HG03469 (cell line): ENCODE results near the gene AGAP3.

Experiments
- ATAC-seq: cut with Tn5 transposase; IDR thresholded peaks from one replicate; pipeline ENCODE4 v1.9.1; 2021; ENCODE audit warnings: mild to moderate bottlenecking, moderate library complexity, moderate number of reproducible peaks; ENCODE audit not compliant: unreplicated experiment

AGAP3 gene

DNA sequence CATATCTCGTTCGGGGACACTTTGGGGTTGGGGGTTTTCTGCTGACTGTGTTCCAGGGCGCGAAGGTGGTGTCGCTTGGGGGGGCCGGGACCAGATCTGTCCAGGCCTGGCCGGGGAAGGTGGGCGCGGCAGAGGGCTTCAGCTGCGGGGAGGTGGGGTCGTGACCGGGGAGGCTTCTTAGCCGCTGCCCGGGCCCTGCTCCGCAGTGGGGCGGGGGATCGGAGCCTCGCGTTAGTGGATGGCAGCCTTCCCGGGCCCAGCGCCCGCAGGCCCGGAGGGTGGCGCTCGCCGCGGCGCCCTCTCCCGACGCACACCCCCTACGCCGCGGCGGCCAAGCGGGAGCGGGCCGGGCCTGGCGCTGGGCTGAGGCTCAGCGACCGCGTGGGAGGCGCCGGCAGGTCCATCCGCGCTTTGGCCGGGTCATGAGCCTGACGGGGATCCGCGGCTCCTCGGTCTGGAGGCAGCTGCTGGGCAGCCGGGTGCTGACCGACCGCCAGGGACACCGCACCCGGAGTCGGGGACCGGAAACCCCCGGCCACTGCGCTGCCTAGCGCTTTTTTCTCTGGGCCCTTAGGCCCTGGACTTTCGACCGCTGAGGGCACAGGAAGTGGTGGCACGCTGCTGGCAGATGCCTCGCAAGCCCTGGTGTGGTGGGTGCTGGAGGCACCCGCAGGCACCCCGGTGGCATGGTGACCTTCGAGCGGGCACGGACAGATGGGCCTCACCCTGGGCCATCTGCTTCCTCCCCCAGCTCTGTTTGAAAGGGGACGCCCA is 1.2 kb downstream of the AGAP3 start:
- no peak for ATAC-seq

DNA sequence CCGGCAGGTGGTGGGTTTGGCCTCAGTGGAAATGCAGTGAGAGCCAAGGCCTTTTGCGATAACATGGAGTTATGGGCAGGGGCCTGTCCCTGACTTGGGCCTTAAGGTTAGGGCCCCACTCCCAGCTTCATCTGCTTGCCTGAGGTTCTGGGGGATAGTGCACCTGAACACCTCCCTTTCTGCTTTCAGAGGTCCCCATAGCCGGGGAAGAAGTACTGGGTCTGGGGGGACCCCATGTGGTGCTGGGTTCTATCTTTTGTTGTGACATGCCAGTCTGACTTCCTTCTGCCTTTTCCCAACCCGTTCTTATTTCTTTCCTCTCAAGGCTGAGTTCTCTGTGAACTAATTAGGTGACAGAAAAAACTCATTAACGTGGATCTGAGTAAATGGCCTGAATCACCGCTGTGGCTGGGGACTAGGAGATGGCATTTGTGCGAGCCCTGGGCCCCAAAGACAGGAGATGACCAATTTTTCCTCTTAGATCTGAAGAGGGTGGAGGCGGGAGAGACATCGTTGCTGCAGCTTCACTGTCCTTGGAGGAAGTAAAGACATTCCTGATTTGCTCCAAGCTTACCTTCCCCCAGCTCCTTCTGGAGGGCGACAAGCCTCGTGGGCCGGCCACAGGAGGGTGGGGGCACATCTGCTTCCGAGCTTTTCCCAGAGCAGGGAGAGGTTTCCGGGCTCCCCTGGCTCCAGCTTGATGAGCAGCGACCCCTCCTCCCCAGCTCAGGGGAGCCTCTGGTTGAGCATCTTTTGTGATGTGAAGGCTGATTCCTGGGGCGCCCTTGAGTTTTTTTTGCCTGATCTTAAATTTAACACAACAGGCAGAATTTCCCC is 2.0 kb downstream of the AGAP3 start:
- ATAC-seq, result no peak

- no peak for ATAC-seq
Observed at GRCh38 chr7:151088856-151089699, 2.8 kb downstream of the AGAP3 start.

- no peak for ATAC-seq
Observed at GRCh38 chr7:151089893-151090730, 3.8 kb downstream of the AGAP3 start.

- ATAC-seq, result no peak
Observed at GRCh38 chr7:151091003-151091402, 4.7 kb downstream of the AGAP3 start.

DNA sequence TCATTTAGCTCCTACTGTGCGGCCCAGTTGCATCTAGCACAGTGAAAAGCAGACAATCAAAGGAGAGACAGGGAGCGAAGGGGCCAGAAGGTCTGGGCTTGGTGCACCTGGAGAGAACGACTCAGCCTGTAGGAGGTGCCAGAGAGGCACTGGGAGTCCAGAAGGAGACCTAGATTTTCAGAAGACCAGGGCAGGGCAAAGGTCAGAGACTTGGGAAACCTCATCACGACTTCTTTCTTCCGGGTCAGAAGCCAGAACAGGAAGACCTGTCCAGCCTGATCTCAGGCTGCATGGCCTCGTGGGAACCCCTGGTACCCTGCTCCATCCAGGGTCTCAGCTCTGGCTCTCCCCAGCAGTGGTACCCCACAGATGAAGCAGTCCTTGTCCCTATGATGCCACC is 5.2 kb downstream of the AGAP3 start:
- no peak for ATAC-seq

DNA sequence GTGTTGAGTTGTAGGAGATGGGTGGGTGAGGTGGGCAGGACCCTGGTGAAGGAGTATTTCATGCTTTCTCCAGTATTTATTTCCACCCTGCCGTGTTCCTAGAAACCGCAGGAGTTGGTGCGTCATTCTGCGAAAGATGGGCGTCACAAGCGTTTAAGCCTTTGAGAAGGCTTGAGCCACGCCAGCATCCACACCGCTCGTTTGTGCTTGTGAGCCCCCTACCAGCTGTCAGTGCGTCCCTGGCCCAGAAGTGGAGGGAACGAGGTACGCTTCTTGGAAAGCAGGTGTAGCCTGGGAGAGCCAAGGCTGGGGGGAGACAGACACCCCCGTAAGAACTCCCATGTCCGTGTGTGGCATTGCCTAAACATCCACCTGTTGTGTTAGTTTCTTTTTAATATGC is 5.7 kb downstream of the AGAP3 start:
- no peak for ATAC-seq

DNA sequence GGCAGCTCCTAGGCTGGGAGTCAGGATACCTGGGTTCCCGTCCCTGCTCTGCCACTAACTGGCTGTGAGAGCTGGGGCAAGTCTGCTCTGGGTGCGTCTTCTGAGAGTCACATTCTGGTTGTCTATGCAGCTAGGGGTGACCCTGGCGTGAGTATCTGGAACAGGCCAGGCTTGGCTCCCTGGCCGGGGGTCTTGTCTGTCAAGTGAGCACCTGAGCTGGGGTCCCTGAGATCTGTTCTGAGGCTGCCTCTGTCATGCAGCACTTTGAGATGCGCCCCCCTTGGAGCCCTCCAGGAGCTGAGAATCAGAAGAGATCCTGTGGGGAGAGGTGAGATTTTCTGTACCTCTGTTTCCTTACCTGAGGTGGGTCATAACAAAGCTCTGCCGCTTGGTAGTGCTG is 7.5 kb downstream of the AGAP3 start:
- no peak for ATAC-seq

- no peak for ATAC-seq
Observed at GRCh38 chr7:151094675-151095074, 8.4 kb downstream of the AGAP3 start.

DNA sequence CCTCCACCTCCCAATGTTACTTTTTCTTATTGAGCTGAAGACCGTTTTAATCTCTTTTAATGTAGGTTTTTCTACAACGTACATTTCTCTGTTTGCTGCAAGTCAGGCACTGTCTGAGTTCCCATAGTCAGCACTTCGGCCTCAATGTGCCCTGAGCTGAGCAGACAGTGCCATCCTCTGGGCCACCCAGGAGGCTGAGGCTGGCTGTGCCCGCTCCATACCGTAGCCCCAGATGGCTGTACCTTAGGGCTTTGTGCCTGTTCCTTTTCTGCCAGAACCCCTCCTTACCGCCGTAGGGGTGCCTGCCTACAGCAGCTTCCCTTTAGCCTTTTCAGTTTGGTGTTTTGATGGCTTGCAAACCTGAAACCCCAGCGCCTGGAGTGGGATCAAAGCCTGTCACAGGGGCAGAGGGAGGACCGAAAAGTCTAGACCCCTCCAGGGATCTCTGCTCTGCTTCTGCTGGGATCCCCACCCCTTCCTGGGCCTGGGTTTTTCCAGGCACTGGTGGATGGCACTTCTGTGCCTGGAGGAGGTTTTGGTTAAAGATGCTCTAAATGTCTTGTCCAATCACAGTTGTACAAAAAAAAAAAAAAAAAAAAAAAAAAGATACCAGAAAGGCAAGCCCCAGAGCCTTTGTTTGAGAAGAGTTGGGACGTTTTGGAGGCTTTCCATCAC is 9.0 kb downstream of the AGAP3 start:
- ATAC-seq, result no peak

GRCh38 chr7:151095828-151096475 is 9.7 kb downstream of the AGAP3 start:
- no peak for ATAC-seq

DNA sequence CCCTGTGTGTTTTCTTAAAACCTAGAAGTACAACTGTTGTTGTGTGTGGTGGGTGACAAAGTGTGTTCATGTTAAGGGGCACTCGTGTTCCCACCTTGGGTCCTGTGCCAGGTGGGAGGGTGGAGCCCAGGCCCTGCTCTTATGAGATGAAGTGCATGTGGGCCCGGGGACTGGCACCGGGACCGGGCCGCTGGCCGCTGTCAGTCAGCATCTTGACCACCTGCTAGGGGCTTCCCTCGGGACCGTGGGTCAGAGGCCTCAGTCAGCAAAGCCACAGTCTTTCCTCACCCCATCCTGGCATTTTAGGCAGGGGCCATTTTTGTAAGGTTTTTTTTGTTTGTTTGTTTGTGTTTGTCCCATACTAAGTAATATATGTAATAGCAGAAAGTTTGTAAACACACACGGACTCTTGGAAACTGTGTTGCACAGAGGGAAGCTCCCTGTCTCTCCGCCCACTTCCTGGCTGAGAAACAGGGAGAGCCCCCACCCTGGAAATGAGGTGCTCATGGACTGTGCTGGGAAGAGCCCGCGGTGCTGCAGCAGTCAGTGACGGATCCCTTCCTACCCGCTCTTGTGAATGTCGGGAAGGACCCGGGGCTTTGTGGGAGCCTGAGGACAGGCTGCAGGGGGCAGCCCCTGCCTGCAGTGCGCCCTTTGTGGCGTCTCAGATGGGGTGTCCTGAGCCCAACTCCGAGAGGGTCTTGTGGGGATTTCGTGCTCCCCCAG is 13.4 kb downstream of the AGAP3 start:
- no peak for ATAC-seq

DNA sequence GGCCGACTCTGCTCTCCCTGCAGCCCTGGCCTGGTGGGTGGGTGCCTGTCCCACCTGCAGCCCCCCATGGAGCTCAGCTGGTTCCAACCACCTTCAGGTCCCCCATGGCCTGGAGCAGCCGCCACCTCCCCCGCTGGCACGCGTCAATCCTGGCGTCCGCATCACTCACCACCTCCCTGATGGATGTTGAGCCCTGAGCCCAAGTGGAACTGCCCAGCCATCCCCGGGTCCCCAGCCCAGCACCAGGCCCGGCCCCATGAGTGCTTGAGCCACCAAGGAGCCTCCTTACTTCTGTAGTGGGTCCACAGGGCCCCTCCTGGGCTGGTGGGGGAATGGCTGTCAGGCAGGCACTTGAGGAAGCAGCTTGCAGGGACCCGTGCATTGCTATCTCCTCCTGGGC is 14.6 kb downstream of the AGAP3 start:
- ATAC-seq, result no peak

GRCh38 chr7:151101621-151102396 is 15.5 kb downstream of the AGAP3 start:
- no peak for ATAC-seq

GRCh38 chr7:151102991-151103390 is 16.7 kb downstream of the AGAP3 start:
- no peak for ATAC-seq

DNA sequence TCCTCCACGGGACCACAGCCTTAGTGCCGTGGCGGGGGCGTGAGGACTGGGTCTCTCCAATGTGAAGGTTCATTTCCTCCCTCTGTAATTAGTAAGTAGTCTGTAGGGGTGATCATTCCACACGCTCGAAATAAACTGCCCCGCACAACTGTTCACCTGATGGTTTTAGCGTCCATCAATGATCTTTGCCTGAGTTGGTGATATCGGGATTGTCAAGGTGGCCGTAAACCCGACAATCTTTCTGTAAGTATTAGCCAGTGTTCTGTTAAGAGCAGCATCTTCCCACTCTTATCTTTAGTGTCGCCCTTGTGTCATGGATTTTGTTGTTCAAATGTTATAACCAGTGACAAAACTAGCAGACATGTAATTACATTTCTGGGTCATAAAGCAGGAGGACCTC is 17.7 kb downstream of the AGAP3 start:
- ATAC-seq, result no peak

DNA sequence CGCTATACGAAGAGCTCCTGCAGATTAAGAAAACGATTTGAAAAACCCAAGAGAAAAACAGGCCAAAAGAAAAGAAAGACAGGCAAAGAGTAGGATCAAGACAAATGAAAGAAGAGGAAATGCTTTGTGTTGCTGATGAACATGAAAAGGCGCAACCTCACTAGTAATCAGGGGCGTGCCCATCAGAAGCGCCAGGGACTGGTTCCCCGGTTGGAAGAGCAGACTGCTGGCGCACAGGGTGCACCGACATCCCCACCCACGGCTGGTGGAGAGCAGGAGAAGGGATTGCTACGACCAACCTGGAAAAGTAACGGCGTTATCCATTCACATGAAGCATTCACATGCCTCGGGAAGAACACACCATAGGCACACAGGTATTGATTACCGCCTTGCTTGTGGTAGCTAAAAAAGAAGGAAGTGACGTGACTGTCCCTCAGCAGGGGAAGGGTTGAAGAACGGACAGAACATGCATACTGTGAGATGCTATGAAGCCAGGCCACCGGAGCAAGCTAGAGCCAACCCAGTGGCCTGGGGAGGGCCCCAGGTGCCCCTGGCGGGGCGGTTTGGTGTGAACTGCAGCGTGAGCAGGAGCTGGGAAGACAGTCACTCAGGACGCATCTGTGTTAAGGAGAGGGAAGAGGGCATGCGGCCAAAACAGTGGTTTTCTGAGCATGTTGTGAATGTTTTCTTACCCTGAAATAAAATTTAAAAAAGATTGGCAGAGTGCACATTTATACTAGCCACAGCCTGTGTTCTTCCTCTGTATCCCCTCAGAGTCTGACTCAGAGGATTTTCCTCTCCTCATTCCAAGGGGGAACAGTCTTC is 18.3 kb downstream of the AGAP3 start:
- ATAC-seq, result no peak
